NCI-H774 (cell line): ENCODE measurements around the gene BOLL.
"Not testable (repeated sequence)": the region's sequence is repeated elsewhere in the genome, so short reads cannot be mapped to it uniquely, and the experiment has no call there.

Experiments used
- DNase-seq: peaks from one replicate; lab custom pipeline; 2025; lab: John Stamatoyannopoulos, UW

BOLL gene

DNA sequence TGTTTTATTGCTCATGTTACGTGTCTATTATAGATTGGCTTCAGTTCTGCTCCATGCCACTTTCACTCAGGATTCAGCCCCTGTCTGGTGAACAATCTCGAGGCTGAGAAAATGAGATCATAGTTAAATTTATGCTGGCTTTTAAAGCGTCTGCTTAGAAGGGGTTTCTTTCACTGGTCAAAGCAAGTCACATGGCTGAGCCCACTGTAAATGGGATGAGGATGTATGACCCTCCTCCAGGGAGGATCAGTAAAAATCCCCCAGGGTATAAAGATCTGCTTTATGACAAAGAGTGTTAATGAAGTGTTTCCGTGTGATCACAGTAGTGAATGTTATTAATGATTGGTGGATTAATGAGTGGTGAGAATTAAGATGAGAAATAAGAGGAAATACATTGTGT, 13.1 kb upstream of the BOLL start:
- no peak for DNase-seq

DNA sequence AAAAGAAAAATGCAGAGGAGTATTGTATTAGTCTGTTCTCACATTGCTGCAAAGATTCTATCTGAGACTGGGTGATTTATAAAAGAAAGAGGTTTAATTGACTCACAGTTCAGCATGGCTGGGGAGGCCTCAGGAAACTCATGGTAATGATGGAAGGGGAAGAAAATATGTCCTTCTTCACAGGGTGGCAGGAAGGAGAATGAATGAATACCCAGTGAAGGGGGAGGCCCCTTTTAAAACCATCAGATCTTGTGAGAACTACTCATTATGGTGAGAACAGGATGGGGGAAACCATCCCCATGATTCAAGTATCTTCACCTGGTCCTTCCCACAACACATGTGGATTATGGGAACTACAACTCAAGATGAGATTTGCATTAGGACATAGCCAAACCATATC, 10.2 kb upstream of the BOLL start:
- DNase-seq, result no peak

DNA sequence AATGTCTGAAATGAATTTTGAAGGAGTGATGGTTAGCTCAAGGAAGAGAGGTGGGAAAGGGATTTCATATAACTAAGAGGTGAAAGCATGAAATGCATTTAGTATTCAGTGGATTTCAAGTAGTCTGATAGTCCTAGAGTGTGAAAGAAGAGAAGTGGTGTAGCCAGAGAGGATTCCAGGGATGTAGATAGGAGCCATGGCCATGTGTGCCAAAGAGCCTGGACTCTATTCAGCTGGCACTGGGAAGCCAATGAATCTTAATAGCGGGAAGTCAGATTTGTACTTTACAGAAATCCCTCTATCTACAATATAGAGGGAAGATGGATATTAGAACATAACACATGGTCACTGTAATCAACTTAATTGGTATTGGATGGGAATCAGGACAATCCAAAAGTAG, 8.3 kb upstream of the BOLL start:
- no peak for DNase-seq

DNA sequence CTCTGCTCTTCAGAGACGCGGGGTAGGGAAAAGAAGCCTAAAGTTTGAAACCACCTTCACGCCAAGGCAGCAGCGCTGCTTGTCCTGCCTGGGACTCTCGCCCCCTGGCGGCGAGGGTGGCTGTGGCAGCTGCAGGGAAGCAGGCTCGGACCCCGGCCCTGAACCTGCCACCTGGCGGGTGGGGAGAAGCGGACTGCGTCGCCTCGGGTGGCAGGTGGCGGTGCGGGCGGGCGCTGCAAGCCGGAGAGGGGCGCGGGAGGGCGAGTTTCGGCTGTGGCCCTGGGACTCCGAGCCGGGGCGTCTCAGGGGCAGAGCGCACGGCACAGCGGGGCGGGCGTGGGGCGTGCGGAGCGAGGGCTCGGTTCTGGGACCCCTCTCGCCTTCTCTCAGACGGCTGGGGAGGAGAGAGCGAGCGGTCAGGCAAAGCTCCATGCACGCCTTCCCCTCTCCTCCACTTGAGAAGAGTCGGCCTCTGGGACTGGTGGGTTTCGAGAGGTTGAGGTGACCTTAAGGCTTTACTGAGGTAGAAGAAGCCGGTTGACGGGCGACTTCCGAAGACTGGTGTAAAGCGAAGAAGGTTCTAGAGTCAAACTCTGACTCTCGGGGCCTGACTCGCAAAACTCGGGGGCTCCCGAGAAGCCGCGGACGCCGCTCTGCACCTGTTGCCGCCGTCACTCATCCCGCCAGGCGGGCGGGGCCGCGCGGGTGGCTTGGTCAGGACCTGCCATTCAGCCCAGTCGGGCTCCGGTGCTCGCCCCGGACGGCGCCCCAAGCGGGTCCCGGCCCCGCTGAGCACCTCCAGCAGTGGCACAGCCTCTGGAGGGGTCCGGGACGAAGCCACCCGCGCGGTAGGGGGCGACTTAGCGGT, 1.1 kb upstream of the BOLL start:
- DNase-seq, result no peak

DNA sequence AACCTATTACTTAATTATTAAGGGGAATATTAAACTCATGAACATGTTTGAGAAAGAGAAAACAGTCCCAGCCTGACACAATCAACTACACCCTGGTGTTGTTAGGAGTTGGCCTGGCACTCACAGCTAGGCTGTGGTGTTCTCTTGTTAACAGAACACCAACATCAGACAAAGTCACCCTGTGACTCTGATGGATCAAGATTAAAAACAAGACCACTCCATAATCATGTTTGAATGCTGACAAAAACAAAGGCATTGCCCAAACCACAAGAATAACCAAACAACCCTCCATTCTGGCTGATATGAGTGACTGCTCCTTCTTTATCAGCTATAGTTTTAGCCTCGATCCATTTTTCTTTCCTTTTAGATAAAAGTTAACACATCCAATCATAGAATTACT, 3.0 kb downstream of the BOLL start:
- DNase-seq, result no peak

DNA sequence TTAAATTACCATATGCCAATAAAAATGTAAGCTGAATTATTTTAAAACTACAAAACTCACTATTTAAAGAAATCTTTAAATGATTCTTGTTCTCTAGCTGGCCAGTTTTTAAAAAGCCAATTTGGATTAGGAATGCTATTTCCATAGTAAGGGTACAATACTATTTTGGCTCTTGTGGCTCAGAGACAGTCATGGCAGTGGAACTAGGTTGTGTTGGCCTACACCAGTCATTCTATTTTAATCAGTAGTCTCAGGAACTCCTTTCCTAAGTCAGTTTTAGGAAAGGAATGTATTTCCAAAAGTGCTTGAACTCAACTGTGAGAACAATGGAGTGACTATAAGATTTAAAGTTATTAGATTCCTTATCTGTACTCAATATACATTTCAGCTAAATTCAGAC, 5.9 kb downstream of the BOLL start:
- no peak for DNase-seq

DNA sequence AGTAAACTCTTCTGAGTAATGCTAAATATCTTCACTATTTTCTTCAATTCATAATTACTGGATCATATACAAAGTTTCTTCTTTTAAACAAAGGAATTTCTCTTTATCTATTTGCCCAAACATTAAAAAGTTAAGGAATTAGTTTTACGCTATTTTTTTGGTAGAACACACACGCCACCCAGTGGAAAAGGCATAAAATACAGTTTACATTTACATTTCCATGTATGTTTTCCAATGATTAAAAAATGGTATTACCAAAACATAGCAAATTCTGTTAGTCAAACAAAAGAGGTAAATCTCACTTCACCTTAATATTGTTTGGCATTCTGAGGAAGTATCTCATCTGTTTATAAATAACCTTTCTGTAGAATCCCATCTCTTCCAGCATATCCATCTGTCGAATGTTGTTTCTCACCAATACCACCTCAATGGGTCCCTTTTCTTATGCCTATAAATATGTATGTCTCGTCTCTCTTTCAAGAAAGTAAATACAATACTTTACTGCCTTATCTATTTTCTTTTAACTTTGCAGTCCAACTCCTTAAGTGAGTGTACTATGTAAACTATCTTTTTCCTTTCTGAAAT, 7.2 kb downstream of the BOLL start:
- peak; percentile 8 for DNase-seq

DNA sequence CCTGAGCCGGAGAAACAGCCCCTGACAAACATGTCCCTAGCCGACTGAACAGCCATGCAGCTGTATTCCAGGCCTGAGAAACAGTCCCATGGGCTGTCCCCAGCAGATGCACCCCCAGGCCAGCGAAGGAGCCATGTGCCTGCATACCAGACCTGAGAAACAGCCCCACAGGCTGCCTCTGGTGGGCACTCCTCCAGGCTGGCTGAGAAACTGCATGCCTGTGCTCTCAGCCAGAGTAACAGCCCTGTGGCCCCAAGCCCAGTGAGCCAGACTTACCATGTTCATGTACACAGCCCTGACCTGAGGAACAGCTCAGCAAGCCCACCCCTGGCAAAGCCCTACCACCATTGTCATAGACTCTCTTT, 24.8 kb downstream of the BOLL start:
- DNase-seq, result no peak

GRCh38 chr2:197759625-197760292, 25.4 kb downstream of the BOLL start:
- DNase-seq, result no peak

DNA sequence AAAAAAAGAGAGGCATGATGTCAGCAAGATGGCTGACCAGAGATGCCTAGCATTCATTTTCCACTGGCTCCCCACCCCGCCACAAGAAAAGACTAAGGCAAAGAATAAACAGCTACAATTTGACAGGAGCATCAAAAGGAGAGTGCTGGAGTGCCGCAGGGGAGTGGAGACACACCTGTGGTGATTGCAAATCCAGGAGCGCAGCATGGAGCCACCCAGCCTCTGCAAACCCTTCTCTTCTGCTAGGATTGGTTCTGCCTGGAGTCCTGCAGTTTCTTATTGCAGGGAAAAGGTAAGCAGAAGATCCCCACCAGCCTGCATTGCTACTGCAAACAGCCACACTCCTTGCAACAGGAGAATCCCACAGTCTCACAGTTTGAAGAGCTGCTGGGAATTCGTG, 26.1 kb downstream of the BOLL start:
- DNase-seq, result no peak

- no peak for DNase-seq
These were observed 44.9 kb downstream of the BOLL start for GRCh38 chr2:197740200-197740599.

- not testable (repeated sequence) for DNase-seq
These were observed 56.3 kb downstream of the BOLL start for GRCh38 chr2:197728555-197729544.

- no peak for DNase-seq
These were observed 58.1 kb downstream of the BOLL start for GRCh38 chr2:197727011-197727410.

GRCh38 chr2:197717863-197718262, 67.3 kb downstream of the BOLL start:
- no peak for DNase-seq

- DNase-seq, result no peak
These were observed 71.8 kb downstream of the BOLL start for GRCh38 chr2:197713271-197713670.

DNA sequence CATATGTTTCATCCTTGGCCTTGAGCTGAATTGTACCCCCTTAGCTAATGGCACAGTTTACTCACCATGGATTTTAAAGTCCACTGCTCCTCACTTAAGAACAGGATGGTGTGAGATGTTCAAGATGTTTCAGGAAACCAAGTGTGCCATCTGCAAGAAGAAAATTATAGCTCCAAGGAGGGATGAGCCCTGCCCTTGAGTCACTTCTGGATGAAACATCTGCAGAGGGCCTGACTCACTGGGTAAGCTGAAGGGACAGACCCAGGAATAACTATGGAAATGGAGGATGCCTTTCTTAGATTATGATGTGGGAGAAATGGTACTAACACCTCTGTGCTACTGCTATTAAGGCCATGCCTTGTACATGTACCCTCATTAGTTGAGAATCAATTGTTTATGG, 73.5 kb downstream of the BOLL start:
- DNase-seq, result no peak

DNA sequence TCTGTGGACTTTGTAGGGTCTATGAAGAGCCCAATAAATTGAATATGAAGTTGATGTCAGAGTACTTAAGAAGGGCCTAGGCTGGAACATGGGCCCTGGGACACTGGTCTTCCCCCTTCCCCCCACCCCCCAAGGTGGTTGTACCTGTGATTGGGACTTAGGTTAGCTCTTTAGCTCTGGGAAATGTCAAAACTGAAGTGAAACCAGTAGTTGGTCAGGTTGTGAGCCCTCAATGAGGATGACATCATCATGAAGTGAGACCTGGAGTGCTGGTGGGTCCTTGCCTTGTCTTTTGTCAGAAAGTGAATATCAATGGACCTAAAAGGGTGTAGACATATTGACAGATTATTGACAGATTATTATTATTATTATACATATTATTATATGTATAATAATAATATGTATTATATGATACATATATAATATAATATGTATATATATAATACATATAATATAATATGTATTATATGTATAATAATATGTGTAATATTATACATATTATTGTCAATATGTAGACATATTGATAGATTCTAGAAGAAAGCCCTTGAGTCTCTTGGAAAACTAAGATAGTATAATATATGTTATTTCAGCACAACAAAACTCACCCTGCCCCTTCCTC, 74.6 kb downstream of the BOLL start:
- no peak for DNase-seq

- DNase-seq, result not testable (repeated sequence)
These were observed 76.0 kb downstream of the BOLL start for GRCh38 chr2:197709140-197709539.

- DNase-seq, result no peak
These were observed 76.8 kb downstream of the BOLL start for GRCh38 chr2:197708331-197708730.

- DNase-seq, result peak; percentile 11
These were observed 77.6 kb downstream of the BOLL start for GRCh38 chr2:197707316-197708213.

DNA sequence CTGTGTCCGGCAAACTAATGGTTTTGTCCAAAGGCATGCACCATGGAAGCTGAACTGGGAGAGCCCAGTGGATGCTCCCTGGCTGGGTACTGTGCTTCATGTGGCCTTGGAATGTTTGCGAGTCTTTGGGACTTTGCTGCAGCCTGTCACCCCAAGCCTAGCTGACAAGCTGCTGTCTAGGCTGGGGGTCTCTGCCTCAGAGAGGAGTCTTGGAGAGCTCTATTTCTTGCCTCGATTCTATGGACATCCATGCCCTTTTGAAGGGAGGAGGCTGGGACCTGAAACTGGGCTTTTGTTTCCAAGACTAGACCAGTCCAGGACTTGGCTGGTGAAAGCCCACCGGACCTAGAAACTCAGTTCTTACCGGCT, 78.3 kb downstream of the BOLL start:
- DNase-seq, result no peak
